HepG2 (cell line): ENCODE measurements around the gene UGT1A4. TPM values are rescaled to one million over a fixed set of nuclear protein-coding genes. Genes with fewer than 3 reads are reported as not detected.

Experiments
- ATAC-seq: fragments of 200-7000 bp; cut with Tn5 transposase; 3 replicates; pipeline ENCODE4 v1.9.1; 2020; ENCODE audit warnings: mild to moderate bottlenecking, moderate library complexity
- BruUV-seq: library from RNA; stranded (reverse); fragments of 400-500 nt; replicated peaks from 2 replicates; lab custom pipeline; 2021; lab: Mats Ljungman, UMichigan
- CTCF ChIA-PET: fragments of 300-600 bp; formaldehyde crosslinking; extraction: SDS; loops from one replicate; lab custom pipeline; 2021; ENCODE audit warnings: low total read pairs, inconsistent platforms, low intra/inter-chr PET ratio; lab: Yijun Ruan, JAX
- POLR2A ChIA-PET: fragments of 350-600 bp; sonication (Branson Sonifier 250); formaldehyde crosslinking; loops from one replicate; lab custom pipeline; 2020; ENCODE audit warnings: antibody characterized with exemption, inconsistent platforms; lab: Yijun Ruan, JAX
- DNase-seq: peaks from one replicate; pipeline ENCODE4 v3.0.0-alpha.2; 2015; ENCODE audit warnings: low spot score
- FAIRE-seq: peaks from 3 replicates; lab custom pipeline; 2011; peaks lifted over from hg19 to GRCh38; lab: Jason Lieb, UNC
- H2AFZ ChIP-seq: one replicate; pipeline ENCODE4 v1.6.1; 2011; ENCODE audit warnings: low read length, inconsistent platforms
- H3K27ac ChIP-seq: fragments of 300-600 bp; 3 replicates; pipeline ENCODE4 v1.8.0; 2011; ENCODE audit warnings: mixed run types, mild to moderate bottlenecking, mixed read lengths, low read length, inconsistent platforms; ENCODE audit not compliant: insufficient read depth; ENCODE audit errors: extremely low read length
- H3K27me3 ChIP-seq, 2 experiments: fragments of 200-600 bp in 1 of 2; 2 replicates in 1 of 2; 3 replicates in 1 of 2; pipeline versions ENCODE4 v1.6.0 to v1.8.0; 2011; ENCODE audit warnings: low read length in 2 of 2, mild to moderate bottlenecking in 2 of 2, moderate library complexity in 2 of 2, inconsistent platforms in 1 of 2; ENCODE audit not compliant: insufficient read depth in 2 of 2, control insufficient read depth in 1 of 2
- H3K36me3 ChIP-seq, 2 experiments: fragments of 200-600 bp in 1 of 2; replicated peaks in 1 of 2; 2 replicates in 1 of 2; 3 replicates in 1 of 2; pipeline versions ENCODE4 v1.5.1 to v1.8.0; 2011; ENCODE audit warnings: low read length in 2 of 2, inconsistent platforms in 1 of 2; ENCODE audit not compliant: insufficient read depth in 2 of 2, control insufficient read depth in 1 of 2
- H3K4me1 ChIP-seq: 2 replicates; pipeline ENCODE4 v1.5.1; 2012; ENCODE audit warnings: low read length, inconsistent platforms; ENCODE audit not compliant: insufficient read depth
- H3K4me2 ChIP-seq: 2 replicates; pipeline ENCODE4 v1.6.0; 2011; ENCODE audit warnings: low read depth, low read length, inconsistent platforms
- H3K4me3 ChIP-seq, 3 experiments: fragments of 200-600 bp in 1 of 3; sonication (generic), shearing (Covaris generic) in 1 of 3; replicated peaks in 1 of 3; 2 replicates each; pipeline ENCODE4 v1.5.1; 2011 to 2016; ENCODE audit warnings: low read length in 3 of 3, inconsistent platforms in 2 of 3, low read depth in 2 of 3, mild to moderate bottlenecking in 2 of 3, control low read depth in 1 of 3, mixed read lengths in 1 of 3; ENCODE audit not compliant: insufficient read depth in 1 of 3
- H3K79me2 ChIP-seq: one replicate; pipeline ENCODE4 v1.6.1; 2011; ENCODE audit warnings: low read length, inconsistent platforms; ENCODE audit not compliant: insufficient read depth
- H3K9ac ChIP-seq: 2 replicates; pipeline ENCODE4 v1.6.0; 2011; ENCODE audit warnings: mild to moderate bottlenecking, low read depth, low read length, inconsistent platforms; ENCODE audit not compliant: insufficient read depth
- H3K9me3 ChIP-seq: 2 replicates; pipeline ENCODE4 v1.5.1; 2012; ENCODE audit warnings: mild to moderate bottlenecking, low read length
- H4K20me1 ChIP-seq: 2 replicates; pipeline ENCODE4 v1.6.0; 2011; ENCODE audit warnings: inconsistent platforms, mild to moderate bottlenecking, low read length, moderate library complexity; ENCODE audit not compliant: insufficient read depth
- BHLHE40 ChIP-seq: IDR thresholded peaks from 2 replicates; pipeline ENCODE4 v1.6.1; 2011; ENCODE audit warnings: low read length, improper control_type of control experiment
- DNMT1 ChIP-seq: sonication (generic); formaldehyde crosslinking; IDR thresholded peaks from 2 replicates; pipeline ENCODE4 v1.5.1; 2020; ENCODE audit warnings: mild to moderate bottlenecking, missing genetic modification reagents
- MAFF ChIP-seq: IDR thresholded peaks from 2 replicates; pipeline ENCODE4 v1.6.1; 2011; ENCODE audit warnings: low read depth, low read length, improper control_type of control experiment
- MAFK ChIP-seq, 2 experiments: IDR thresholded peaks in 1 of 2; conservative IDR thresholded peaks in 1 of 2; 2 replicates each; pipeline ENCODE4 v1.6.1; 2011; ENCODE audit warnings: improper control_type of control experiment in 2 of 2, low read length in 2 of 2
- RAD51 ChIP-seq: fragments of 450-650 bp; IDR thresholded peaks from 2 replicates; pipeline ENCODE4 v1.6.1; 2016; ENCODE audit warnings: borderline replicate concordance
- ZEB1 ChIP-seq: IDR thresholded peaks from 2 replicates; pipeline ENCODE4 v1.6.1; 2012; ENCODE audit warnings: mild to moderate bottlenecking, low read depth, inconsistent platforms; ENCODE audit not compliant: insufficient replicate concordance
- ZNF17 ChIP-seq: sonication (generic); formaldehyde crosslinking; IDR thresholded peaks from 2 replicates; pipeline ENCODE4 v1.5.0; 2020; ENCODE audit warnings: mild to moderate bottlenecking, missing genetic modification reagents
- ZNF430 ChIP-seq: sonication (generic); formaldehyde crosslinking; IDR thresholded peaks from 2 replicates; pipeline ENCODE4 v1.9.0; 2021; ENCODE audit warnings: mild to moderate bottlenecking, missing genetic modification reagents
- ZNF564 ChIP-seq: sonication (generic); formaldehyde crosslinking; IDR thresholded peaks from 2 replicates; pipeline ENCODE4 v1.8.1; 2023; ENCODE audit warnings: mild to moderate bottlenecking, missing genetic modification reagents
- WGBS: methylation state at CpG from one replicate; pipeline ENCODE4 v1.1.6; 2017; ENCODE audit warnings: low lambda C conversion rate; 5-methylcytosine and 5-hydroxymethylcytosine counted together
- in situ Hi-C: cut with HindIII; loops from 2 replicates; pipeline ENCODE4 v1.10.0; 2017; ENCODE audit warnings: low pct_unique_long_range_greater_than_20kb; ENCODE audit not compliant: extremely low pct_ligation_motif_present
- intact Hi-C: fragments of 100-400 bp; cut with micrococcal nuclease; formaldehyde crosslinking; loops from one replicate; pipeline ENCODE4 v1.10.0; 2022; ENCODE audit not compliant: unreplicated experiment
- polyA plus RNA-seq, 8 experiments: library from polyadenylated mRNA; depleted of rRNA in 3 of 8; stranded (reverse) in 7 of 8; unstranded in 1 of 8; fragments of >200 nt; fragmentation: Illumina TruSeq in 4 of 8; extraction: Trizol in 4 of 8; gene quantifications; 2 replicates each; pipeline versions ENCODE4 v1.2.1 to v1.2.3, GENCODE V29; 2011 to 2016; ENCODE audit warnings: low read depth in 4 of 8, missing spikeins in 1 of 8, mixed read lengths in 1 of 8; ENCODE audit not compliant: insufficient read depth in 1 of 8
- total RNA-seq, 5 experiments: library from RNA; depleted of rRNA; stranded (reverse); fragments of >200 nt; fragmentation: Illumina TruSeq; extraction: Trizol; gene quantifications; 2 replicates each; pipeline ENCODE4 v1.2.3, GENCODE V29; 2016; ENCODE audit warnings: low read depth in 1 of 5
- TF ChIP-seq, protein P1 (sequence below): sonication (generic); formaldehyde crosslinking; IDR thresholded peaks from 2 replicates; pipeline ENCODE4 v1.4.0; 2020; ENCODE audit warnings: missing genetic modification reagents, mild to moderate bottlenecking, borderline replicate concordance
- TF ChIP-seq, protein P2 (sequence below): IDR thresholded peaks from 2 replicates; pipeline ENCODE4 v1.6.1; 2016; ENCODE audit warnings: low read depth, borderline replicate concordance

UGT1A4 gene
- total and polyA plus RNA-seq, 2 of the 13 experiments (the other 11 are each of a cell fraction or from before 2014, with no cell fraction given): not detected

DNA sequence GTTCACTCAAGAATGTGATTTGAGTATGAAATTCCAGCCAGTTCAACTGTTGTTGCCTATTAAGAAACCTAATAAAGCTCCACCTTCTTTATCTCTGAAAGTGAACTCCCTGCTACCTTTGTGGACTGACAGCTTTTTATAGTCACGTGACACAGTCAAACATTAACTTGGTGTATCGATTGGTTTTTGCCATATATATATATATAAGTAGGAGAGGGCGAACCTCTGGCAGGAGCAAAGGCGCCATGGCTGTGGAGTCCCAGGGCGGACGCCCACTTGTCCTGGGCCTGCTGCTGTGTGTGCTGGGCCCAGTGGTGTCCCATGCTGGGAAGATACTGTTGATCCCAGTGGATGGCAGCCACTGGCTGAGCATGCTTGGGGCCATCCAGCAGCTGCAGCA, 41.5 kb downstream of the UGT1A4 start, which contains the start of gene UGT1A1 (continued):
- TF ChIP-seq, protein P1, sequence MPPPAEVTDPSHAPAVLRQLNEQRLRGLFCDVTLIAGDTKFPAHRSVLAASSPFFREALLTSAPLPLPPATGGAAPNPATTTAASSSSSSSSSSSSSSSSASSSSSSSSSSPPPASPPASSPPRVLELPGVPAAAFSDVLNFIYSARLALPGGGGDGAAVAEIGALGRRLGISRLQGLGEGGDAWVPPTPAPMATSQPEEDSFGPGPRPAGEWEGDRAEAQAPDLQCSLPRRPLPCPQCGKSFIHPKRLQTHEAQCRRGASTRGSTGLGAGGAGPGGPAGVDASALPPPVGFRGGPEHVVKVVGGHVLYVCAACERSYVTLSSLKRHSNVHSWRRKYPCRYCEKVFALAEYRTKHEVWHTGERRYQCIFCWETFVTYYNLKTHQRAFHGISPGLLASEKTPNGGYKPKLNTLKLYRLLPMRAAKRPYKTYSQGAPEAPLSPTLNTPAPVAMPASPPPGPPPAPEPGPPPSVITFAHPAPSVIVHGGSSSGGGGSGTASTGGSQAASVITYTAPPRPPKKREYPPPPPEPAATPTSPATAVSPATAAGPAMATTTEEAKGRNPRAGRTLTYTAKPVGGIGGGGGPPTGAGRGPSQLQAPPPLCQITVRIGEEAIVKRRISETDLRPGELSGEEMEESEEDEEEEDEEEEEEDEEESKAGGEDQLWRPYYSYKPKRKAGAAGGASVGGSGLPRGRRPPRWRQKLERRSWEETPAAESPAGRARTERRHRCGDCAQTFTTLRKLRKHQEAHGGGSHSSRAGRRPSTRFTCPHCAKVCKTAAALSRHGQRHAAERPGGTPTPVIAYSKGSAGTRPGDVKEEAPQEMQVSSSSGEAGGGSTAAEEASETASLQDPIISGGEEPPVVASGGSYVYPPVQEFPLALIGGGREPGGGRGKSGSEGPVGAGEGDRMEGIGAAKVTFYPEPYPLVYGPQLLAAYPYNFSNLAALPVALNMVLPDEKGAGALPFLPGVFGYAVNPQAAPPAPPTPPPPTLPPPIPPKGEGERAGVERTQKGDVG (CRISPR knock-in tag): no peak
- TF ChIP-seq RAD51 (peak; percentile 93), BHLHE40 (0 out of 2 replicates have a peak, but pooled peaks have one; percentile 16), DNMT1 (CRISPR knock-in tag) (no peak), ZNF564 (CRISPR knock-in tag) (peak; percentile 44; the same call in 1 of the 2 replicates)
- TF ChIP-seq, all 625 proteins: peak for 14

DNA sequence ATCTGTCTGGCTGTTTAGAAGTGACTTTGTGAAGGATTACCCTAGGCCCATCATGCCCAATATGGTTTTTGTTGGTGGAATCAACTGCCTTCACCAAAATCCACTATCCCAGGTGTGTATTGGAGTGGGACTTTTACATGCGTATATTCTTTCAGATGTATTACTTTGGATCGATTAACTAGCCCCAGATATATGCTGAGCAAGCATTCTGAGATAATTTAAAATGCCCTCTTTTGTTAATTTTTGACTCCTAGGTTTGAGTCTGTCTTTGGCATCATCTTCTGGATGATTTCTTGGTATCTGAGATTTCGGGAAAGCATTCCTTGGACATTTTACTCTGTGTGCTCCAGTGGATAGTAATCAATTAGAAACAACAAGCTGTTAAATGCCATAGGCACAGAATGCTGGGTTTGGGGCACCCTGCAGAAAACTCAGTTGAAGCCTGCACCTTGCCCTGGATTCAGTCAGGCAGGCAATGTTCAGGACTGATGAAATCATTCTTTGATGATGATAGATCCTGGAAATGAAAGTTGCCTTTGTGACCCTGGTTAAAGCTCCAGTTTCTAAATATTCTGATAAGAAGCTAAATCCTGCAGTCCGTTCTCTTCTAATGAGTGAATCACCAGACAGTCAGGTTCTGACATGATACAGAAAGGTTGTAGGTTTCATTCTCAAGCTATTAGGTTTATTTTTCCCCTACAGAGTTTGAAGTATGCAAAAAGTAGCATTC, 42.7 kb downstream of the UGT1A4 start:
- 61% methylated on average over 4 of the region's 4 CpGs for WGBS
- Histone ChIP-seq H3K4me1 (peaks cover 40% of the 10 kb centered on the region), H3K27me3 (peaks cover 9 to 71% of the 10 kb centered on the region in 2 experiments; a peak in 3 of 5 replicates), H3K9me3 (no peaks in the 10 kb centered on the region), H3K4me2 (no peak overlapping the region), H2AFZ (no peak overlapping the region), H3K27ac (no peak overlapping the region), H4K20me1 (no peaks in the 10 kb centered on the region), H3K36me3 (no peaks in the 10 kb centered on the region), H3K79me2 (no peaks in the 10 kb centered on the region), H3K9ac (no peak overlapping the region), H3K4me3 (no peak overlapping the region)
- TF ChIP-seq ZEB1 (no peak), ZNF430 (CRISPR knock-in tag) (no peak), ZNF17 (CRISPR knock-in tag) (no peak), MAFK (conservative IDR thresholded peaks at IDR 0.05 in 1 of 2, IDR thresholded peaks at IDR 0.05 in 1 of 2; ENCODE audit: low read length in 2 of 2) (peak; percentile 92 to 97), MAFF (peak; percentile 94)
- TF ChIP-seq, protein P2, sequence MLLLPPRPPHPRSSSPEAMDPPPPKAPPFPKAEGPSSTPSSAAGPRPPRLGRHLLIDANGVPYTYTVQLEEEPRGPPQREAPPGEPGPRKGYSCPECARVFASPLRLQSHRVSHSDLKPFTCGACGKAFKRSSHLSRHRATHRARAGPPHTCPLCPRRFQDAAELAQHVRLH (CRISPR knock-in tag): no peak
- ATAC-seq (no peak), FAIRE-seq (no peak), DNase-seq (no peak)
- intact Hi-C loops: no loop called here
- BruUV-seq: no TSS peak
- POLR2A ChIA-PET: no interaction called here
- CTCF ChIA-PET: no interaction called here
- in situ Hi-C loops: no loop called here
